CD4-positive, alpha-beta T cell treated with Interferon alpha-2 for 1 hour (primary cell): ENCODE measurements around the gene SPINK13.

Source experiments
- DNase-seq, 2 donors: peaks; one replicate each; pipeline ENCODE4 v3.0.0-alpha.2; 2020 to 2022

SPINK13 gene

GRCh38 chr5:148314187-148314586 lies 45.6 kb downstream of the SPINK13 start:
- no peak for DNase-seq

GRCh38 chr5:148314731-148315130 lies 46.1 kb downstream of the SPINK13 start:
- DNase-seq, result no peak

GRCh38 chr5:148320011-148320963 lies 51.7 kb downstream of the SPINK13 start:
- peak in 1 of 2 donors; percentile 13 for DNase-seq

- DNase-seq, result no peak
Observed at GRCh38 chr5:148333262-148333849, 64.8 kb downstream of the SPINK13 start.

GRCh38 chr5:148335259-148335658 lies 66.7 kb downstream of the SPINK13 start, which contains the start of gene SPINK9:
SPINK9 (plus strand) TSS chr5:148335559; CDS start chr5:148335614, 55 bp downstream.
- no peak for DNase-seq
